ES-I3 (cell line): ENCODE results near the gene FBLN5.
"Not testable (repeated sequence)": the region's sequence is repeated elsewhere in the genome, so short reads cannot be mapped to it uniquely, and the experiment has no call there.

Experiments used
- H3K36me3 ChIP-seq: 2 replicates; pipeline ENCODE4 v1.6.1; 2013; ENCODE audit warnings: mild to moderate bottlenecking, low read length, control low read depth, moderate library complexity; ENCODE audit not compliant: insufficient read depth
- H3K4me1 ChIP-seq: 2 replicates; pipeline ENCODE4 v1.6.1; 2013; ENCODE audit warnings: mild to moderate bottlenecking, control low read depth, low read length; ENCODE audit not compliant: insufficient read depth
- H3K9ac ChIP-seq: 2 replicates; pipeline ENCODE4 v1.6.1; 2013; ENCODE audit warnings: low read depth, mild to moderate bottlenecking, low read length, moderate library complexity
- H3K9me3 ChIP-seq: 2 replicates; pipeline ENCODE4 v1.6.1; 2013; ENCODE audit warnings: mild to moderate bottlenecking, low read length, moderate library complexity; ENCODE audit not compliant: control insufficient read depth, insufficient read depth

The FBLN5 gene

GRCh38 chr14:91876492-91876891, 71.0 kb downstream of the FBLN5 start:
- no peaks in the 10 kb centered on the region for H3K9me3 ChIP-seq
- no peaks in the 10 kb centered on the region for H3K4me1 ChIP-seq

GRCh38 chr14:91875525-91876286, 71.8 kb downstream of the FBLN5 start:
- Histone ChIP-seq H3K9ac (no peak overlapping the region), H3K36me3 (no peaks in the 10 kb centered on the region), H3K4me1 (no peaks in the 10 kb centered on the region), H3K9me3 (no peaks in the 10 kb centered on the region)

More at GRCh38 chr14:91876492-91876891, 71.0 kb downstream of the FBLN5 start:
- H3K36me3 ChIP-seq, result no peaks in the 10 kb centered on the region
- H3K9ac ChIP-seq, result no peak overlapping the region

GRCh38 chr14:91873471-91874415, 73.8 kb downstream of the FBLN5 start:
- Histone ChIP-seq H3K36me3 (no peaks in the 10 kb centered on the region), H3K4me1 (peaks cover 12% of the 10 kb centered on the region), H3K9ac (no peak overlapping the region), H3K9me3 (no peaks in the 10 kb centered on the region)

- H3K4me1 ChIP-seq, result peaks cover 12% of the 10 kb centered on the region
- H3K9ac ChIP-seq, result no peak overlapping the region
- H3K9me3 ChIP-seq, result no peaks in the 10 kb centered on the region
- no peaks in the 10 kb centered on the region for H3K36me3 ChIP-seq
These were observed 74.7 kb downstream of the FBLN5 start for GRCh38 chr14:91872517-91873470.

GRCh38 chr14:91872011-91872501, 75.4 kb downstream of the FBLN5 start:
- Histone ChIP-seq H3K36me3 (no peaks in the 10 kb centered on the region), H3K9ac (no peak overlapping the region), H3K9me3 (no peaks in the 10 kb centered on the region), H3K4me1 (peaks cover 12% of the 10 kb centered on the region)

GRCh38 chr14:91871401-91871800, 76.1 kb downstream of the FBLN5 start:
- peaks cover 12% of the 10 kb centered on the region for H3K4me1 ChIP-seq
- H3K9ac ChIP-seq, result not testable (repeated sequence)

GRCh38 chr14:91870890-91871289, 76.6 kb downstream of the FBLN5 start:
- H3K9ac ChIP-seq, result no peak overlapping the region
- H3K36me3 ChIP-seq, result no peaks in the 10 kb centered on the region
- H3K9me3 ChIP-seq, result no peaks in the 10 kb centered on the region
- peaks cover 12% of the 10 kb centered on the region for H3K4me1 ChIP-seq

More at GRCh38 chr14:91871401-91871800, 76.1 kb downstream of the FBLN5 start:
- not testable (repeated sequence) for H3K9me3 ChIP-seq, H3K36me3 ChIP-seq

GRCh38 chr14:91870001-91870400, 77.5 kb downstream of the FBLN5 start:
- Histone ChIP-seq H3K4me1 (peaks cover 12% of the 10 kb centered on the region), H3K9me3 (no peaks in the 10 kb centered on the region), H3K9ac (no peak overlapping the region), H3K36me3 (no peaks in the 10 kb centered on the region)

GRCh38 chr14:91869556-91869955, 77.9 kb downstream of the FBLN5 start:
- Histone ChIP-seq H3K4me1 (peaks cover 12% of the 10 kb centered on the region), H3K9ac (no peak overlapping the region), H3K9me3 (no peaks in the 10 kb centered on the region), H3K36me3 (no peaks in the 10 kb centered on the region)

- no peak within 1 kb of the TSS for H3K9ac ChIP-seq
- no peaks in the 10 kb centered on the region for H3K36me3 ChIP-seq
- H3K4me1 ChIP-seq, result peaks cover 12% of the 10 kb centered on the region
- H3K9me3 ChIP-seq, result no peaks in the 10 kb centered on the region
These were observed 80.0 kb downstream of the FBLN5 start, which contains the start of gene TC2N for GRCh38 chr14:91867316-91867988. Gene TC2N, minus strand, starts transcription at chr14:91867536. Its CDS starts 53,767 bp downstream, at chr14:91813769.

GRCh38 chr14:91866511-91867295, 80.8 kb downstream of the FBLN5 start:
- H3K9ac ChIP-seq, result no peak overlapping the region

GRCh38 chr14:91866061-91866460, 81.4 kb downstream of the FBLN5 start:
- no peaks in the 10 kb centered on the region for H3K9me3 ChIP-seq
- H3K9ac ChIP-seq, result no peak overlapping the region
- H3K4me1 ChIP-seq, result peaks cover 12% of the 10 kb centered on the region
- no peaks in the 10 kb centered on the region for H3K36me3 ChIP-seq

More at GRCh38 chr14:91866511-91867295, 80.8 kb downstream of the FBLN5 start:
- Histone ChIP-seq H3K36me3 (no peaks in the 10 kb centered on the region), H3K9me3 (no peaks in the 10 kb centered on the region), H3K4me1 (peaks cover 12% of the 10 kb centered on the region)
